K562 (cell line): ENCODE results near the gene RNF144A.

Experiments
- ERF ChIP-seq: fragments of 450-650 bp; formaldehyde crosslinking; IDR thresholded peaks from 2 replicates; pipeline ENCODE4 v1.4.0; 2020; ENCODE audit warnings: mild to moderate bottlenecking, mixed read lengths
- FOXK2 ChIP-seq, 2 experiments: fragments of 450-650 bp; IDR thresholded peaks in 1 of 2; conservative IDR thresholded peaks in 1 of 2; 2 replicates each; pipeline ENCODE4 v1.6.1; 2016; ENCODE audit warnings: low read depth in 2 of 2, mild to moderate bottlenecking in 1 of 2
- MAFG ChIP-seq: fragments of 450-650 bp; conservative IDR thresholded peaks from 2 replicates; pipeline ENCODE4 v1.6.1; 2016; ENCODE audit warnings: missing genetic modification characterization, missing compliant biosample characterization
- NBN ChIP-seq: fragments of 450-650 bp; IDR thresholded peaks from 2 replicates; pipeline ENCODE4 v1.6.1; 2016; ENCODE audit warnings: low read depth, mild to moderate bottlenecking
- NR2F6 ChIP-seq: fragments of 450-650 bp; formaldehyde crosslinking; IDR thresholded peaks from 2 replicates; pipeline ENCODE4 v1.4.0; 2020; ENCODE audit warnings: mild to moderate bottlenecking
- POLR2A ChIP-seq: fragments of 450-650 bp; conservative IDR thresholded peaks from 2 replicates; pipeline ENCODE4 v1.6.1; 2016
- POLR3G ChIP-seq: IDR thresholded peaks from 2 replicates; pipeline ENCODE4 v1.6.1; 2011; ENCODE audit not compliant: insufficient read length, insufficient replicate concordance; ENCODE audit errors: extremely low read depth
- ZFP30 ChIP-seq: fragments of 250-450 bp; sonication (Bioruptor Pico); IDR thresholded peaks from 2 replicates; pipeline ENCODE4 v1.8.0; 2022; ENCODE audit warnings: moderate library complexity, mild to moderate bottlenecking, inconsistent platforms, borderline replicate concordance
- ZNF140 ChIP-seq: fragments of 250-450 bp; sonication (Bioruptor Pico); IDR thresholded peaks from 2 replicates; pipeline ENCODE4 v1.8.0; 2021; ENCODE audit warnings: moderate library complexity, mild to moderate bottlenecking, inconsistent platforms
- ZNF232 ChIP-seq: sonication (generic); formaldehyde crosslinking; IDR thresholded peaks from 2 replicates; pipeline ENCODE4 v1.8.0; 2022; ENCODE audit warnings: mild to moderate bottlenecking, missing genetic modification reagents
- ZNF780A ChIP-seq: fragments of 250-450 bp; sonication (Bioruptor Pico); IDR thresholded peaks from 2 replicates; pipeline ENCODE4 v1.5.0; 2021; ENCODE audit warnings: mild to moderate bottlenecking

- no peak for TF ChIP-seq ZNF780A (CRISPR knock-in tag)
- no peak for TF ChIP-seq ZNF232 (CRISPR knock-in tag)
- no peak for TF ChIP-seq POLR2A
- no peak for TF ChIP-seq ERF (CRISPR knock-in tag)
- no peak for TF ChIP-seq POLR3G
- no peak for TF ChIP-seq ZFP30 (CRISPR knock-in tag)
- TF ChIP-seq ZNF140 (CRISPR knock-in tag) = no peak
- TF ChIP-seq NBN = no peak
- TF ChIP-seq NR2F6 (CRISPR knock-in tag) = no peak
- TF ChIP-seq MAFG (tag) = no peak
- no peak for TF ChIP-seq FOXK2 (conservative IDR thresholded peaks at IDR 0.05 in 1 of 2, IDR thresholded peaks at IDR 0.05 in 1 of 2; ENCODE audit: low read depth in 2 of 2)
These were observed 31.7 kb upstream of the RNF144A start for GRCh38 chr2:6885551-6885950.
